H1 (cell line): ENCODE measurements around the gene OSBPL5. TPM values are rescaled to one million over a fixed set of nuclear protein-coding genes. Genes with fewer than 3 reads are reported as not detected.

Experiments
- ASH2L ChIP-seq: fragments of 200-600, 300-600 bp; sonication (generic); IDR thresholded peaks from one replicate; pipeline ENCODE4 v1.7.1; 2017; ENCODE audit warnings: low read length
- E2F6 ChIP-seq: IDR thresholded peaks from 2 replicates; pipeline ENCODE4 v1.6.1; 2012; ENCODE audit warnings: inconsistent platforms
- HDAC2 ChIP-seq, 2 experiments: fragments of 300-600 bp in 1 of 2; sonication (generic) in 1 of 2; IDR thresholded peaks; 2 replicates each; pipeline ENCODE4 v1.6.1; 2011 to 2012; ENCODE audit warnings: low read depth in 2 of 2, low read length in 2 of 2, mild to moderate bottlenecking in 2 of 2, moderate library complexity in 2 of 2, borderline replicate concordance in 1 of 2, inconsistent platforms in 1 of 2
- JUND ChIP-seq: IDR thresholded peaks from 2 replicates; pipeline ENCODE4 v1.6.1; 2011; ENCODE audit warnings: mild to moderate bottlenecking, improper control_type of control experiment, low read length
- RAD21 ChIP-seq, 2 experiments: IDR thresholded peaks in 1 of 2; conservative IDR thresholded peaks in 1 of 2; 2 replicates each; pipeline ENCODE4 v1.6.1; 2011; ENCODE audit warnings: low read depth in 2 of 2, low read length in 2 of 2, improper control_type of control experiment in 1 of 2, inconsistent platforms in 1 of 2, mild to moderate bottlenecking in 1 of 2, moderate library complexity in 1 of 2
- RBBP5 ChIP-seq: IDR thresholded peaks from 2 replicates; pipeline ENCODE4 v1.7.1; 2012; ENCODE audit warnings: low read depth, mild to moderate bottlenecking, inconsistent platforms, low read length, moderate library complexity, borderline replicate concordance
- SIRT6 ChIP-seq: IDR thresholded peaks from one replicate; pipeline ENCODE4 v1.7.1; 2012; ENCODE audit warnings: low read length, inconsistent platforms
- polyA plus RNA-seq, 7 experiments: library from polyadenylated mRNA; depleted of rRNA in 3 of 7; stranded (reverse) in 5 of 7; unstranded in 2 of 7; fragments of >200 nt in 5 of 7; fragments of 200-250 nt in 2 of 7; gene quantifications; 1 replicate in 5 of 7; 2 replicates in 1 of 7; 4 replicates in 1 of 7; pipeline versions ENCODE4 v1.2.1 to v1.2.3, GENCODE V29; 2011 to 2013; ENCODE audit warnings: missing spikeins in 2 of 7, mixed read lengths in 2 of 7
- total RNA-seq: library from RNA; stranded (reverse); fragmentation: NEBNext Ultra II Directional; extraction: Animal tissue kit (Norgen Biotek cat#: 25700); gene quantifications from 2 replicates; pipeline ENCODE4 v1.2.1, GENCODE V29; 2021
- TF ChIP-seq, protein P1 (sequence below): IDR thresholded peaks from 2 replicates; pipeline ENCODE4 v1.6.1; 2011; ENCODE audit warnings: low read length, improper control_type of control experiment

Gene OSBPL5
- total and polyA plus RNA-seq, 2 of the 8 experiments (the other 6 are each of a cell fraction or from before 2014, with no cell fraction given), result 3.4 to 9.9 TPM

DNA sequence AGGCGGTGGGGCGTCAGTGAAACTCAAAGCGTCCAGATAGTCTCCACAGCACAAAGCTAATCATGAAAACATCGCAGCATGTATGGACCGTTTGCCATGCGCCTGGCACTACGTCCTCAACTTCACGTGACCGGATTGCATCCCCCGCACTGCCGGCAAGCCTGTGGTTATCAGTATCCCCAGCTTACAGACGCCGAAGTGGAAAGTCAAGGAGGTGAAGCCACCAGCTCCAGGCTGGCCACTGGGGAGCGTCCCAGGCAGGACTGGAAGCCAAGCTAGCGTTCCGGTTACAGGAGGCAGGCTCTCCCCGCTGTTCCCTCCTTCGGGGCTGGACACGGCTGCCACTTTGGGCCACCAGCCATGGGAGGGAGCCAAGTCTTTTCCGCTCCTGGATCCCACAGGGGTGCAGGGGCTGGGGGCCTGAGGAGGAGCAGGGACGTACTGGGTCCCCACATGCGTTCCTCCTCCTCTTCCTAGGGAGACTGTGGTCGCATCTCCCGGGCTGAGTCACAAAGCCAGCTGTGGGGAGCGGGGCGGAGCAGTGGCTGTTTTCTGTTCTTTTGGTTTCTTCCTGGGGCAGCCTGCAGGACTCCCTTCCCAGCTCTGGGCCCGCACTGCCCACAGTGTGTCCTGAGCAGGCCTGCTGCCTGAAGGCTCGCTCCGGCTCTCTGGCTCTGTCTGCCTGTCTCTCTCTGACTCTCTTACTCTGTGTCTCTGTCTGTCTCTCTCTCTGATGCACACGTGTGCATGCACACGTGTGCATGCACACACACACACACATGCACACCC is 4.3 kb upstream of the OSBPL5 start (continued):
- TF ChIP-seq RAD21 (IDR thresholded peaks at IDR 0.05 in 1 of 2, conservative IDR thresholded peaks at IDR 0.05 in 1 of 2; ENCODE audit: low read depth in 2 of 2, low read length in 2 of 2) (peak; percentile 28 to 36; a peak in 3 of 4 replicates), E2F6 (peak; percentile 56), ASH2L (peak; percentile 42), HDAC2 (IDR thresholded peaks at IDR 0.05; ENCODE audit: borderline replicate concordance in 1 of 2, low read depth in 2 of 2, low read length in 2 of 2) (0 out of 4 replicates have a peak, but pooled peaks of 1 of the 2 experiments have one; percentile 30), RBBP5 (0 out of 2 replicates have a peak, but pooled peaks have one; percentile 32), SIRT6 (no peak), JUND (no peak)
- TF ChIP-seq, protein P1, sequence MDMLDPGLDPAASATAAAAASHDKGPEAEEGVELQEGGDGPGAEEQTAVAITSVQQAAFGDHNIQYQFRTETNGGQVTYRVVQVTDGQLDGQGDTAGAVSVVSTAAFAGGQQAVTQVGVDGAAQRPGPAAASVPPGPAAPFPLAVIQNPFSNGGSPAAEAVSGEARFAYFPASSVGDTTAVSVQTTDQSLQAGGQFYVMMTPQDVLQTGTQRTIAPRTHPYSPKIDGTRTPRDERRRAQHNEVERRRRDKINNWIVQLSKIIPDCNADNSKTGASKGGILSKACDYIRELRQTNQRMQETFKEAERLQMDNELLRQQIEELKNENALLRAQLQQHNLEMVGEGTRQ, result peak; percentile 42; the same call in 1 of the 2 replicates
